Breast epithelium (tissue), 4 donors: Measurements from ENCODE around the gene DHX32. TPM values are rescaled to one million over a fixed set of nuclear protein-coding genes. Genes with fewer than 3 reads are reported as not detected.
"Not testable (repeated sequence)": the region's sequence is repeated elsewhere in the genome, so short reads cannot be mapped to it uniquely, and the experiment has no call there.

Source experiments
- DNase-seq, 2 donors: peaks; one replicate each; pipeline ENCODE4 v3.0.0-alpha.2; 2019; ENCODE audit warnings: low spot score in 2 of 2
- H3K27ac ChIP-seq, 2 donors: fragments of 200-600 bp; sonication (generic) in 1 of 2; one replicate each; pipeline ENCODE4 v1.5.1; 2016 to 2019; ENCODE audit warnings: mild to moderate bottlenecking in 1 of 2
- H3K27me3 ChIP-seq, 2 donors: fragments of 200-600 bp; sonication (generic) in 1 of 2; one replicate each; pipeline versions ENCODE4 v1.5.1 to v1.6.0; 2017 to 2019; ENCODE audit warnings: control low read depth in 1 of 2, mild to moderate bottlenecking in 1 of 2
- H3K36me3 ChIP-seq: fragments of 200-600 bp; one replicate; pipeline ENCODE4 v1.5.1; 2019
- H3K4me1 ChIP-seq, 2 donors: fragments of 200-600 bp; sonication (generic); one replicate each; pipeline ENCODE4 v1.5.1; 2016 to 2019; ENCODE audit warnings: control low read depth in 1 of 2
- H3K4me3 ChIP-seq, 3 donors: fragments of 200-600 bp; sonication (generic); 1 replicate in 2 of 3; 2 replicates in 1 of 3; pipeline ENCODE4 v1.5.1; 2016 to 2019; ENCODE audit warnings: mild to moderate bottlenecking in 3 of 3, moderate library complexity in 2 of 3
- H3K9me3 ChIP-seq, 2 donors: fragments of 200-600 bp; sonication (generic) in 1 of 2; one replicate each; pipeline ENCODE4 v1.5.1; 2016 to 2019; ENCODE audit warnings: control low read depth in 1 of 2
- CTCF ChIP-seq, 3 donors: fragments of 450-650 bp; IDR thresholded peaks; one replicate each; pipeline ENCODE4 v1.5.1; 2016 to 2017; ENCODE audit warnings: antibody characterized with exemption in 3 of 3, mild to moderate bottlenecking in 3 of 3, moderate library complexity in 3 of 3
- POLR2A ChIP-seq: fragments of 450-650 bp; IDR thresholded peaks from one replicate; pipeline ENCODE4 v1.6.1; 2016; ENCODE audit warnings: antibody characterized with exemption, mild to moderate bottlenecking, moderate library complexity
- POLR2AphosphoS5 ChIP-seq, 3 donors: sonication (generic); formaldehyde crosslinking; IDR thresholded peaks; one replicate each; pipeline ENCODE4 v1.6.1; 2017; ENCODE audit warnings: antibody characterized with exemption in 3 of 3
- intact Hi-C: fragments of 100-400 bp; cut with DNase I; formaldehyde crosslinking; loops from one replicate; pipeline ENCODE4 v1.15.1; 2023; ENCODE audit warnings: low total_unique reads
- total RNA-seq, 3 donors: library from RNA; depleted of rRNA; stranded (reverse); fragments of >200 nt; gene quantifications; one replicate each; pipeline ENCODE4 v1.1.0, GENCODE V29; 2016

The DHX32 gene
- total RNA-seq, result 10 to 100 TPM; 18.1 to 54.6 (median 42.0) TPM

- Histone ChIP-seq H3K9me3 (peaks cover 0 to 2% of the 10 kb centered on the region in 2 donors), H3K4me3 (no peak within 1 kb of the TSS), H3K27ac (no peak within 1 kb of the TSS), H3K36me3 (no peaks in the 10 kb centered on the region), H3K4me1 (no peaks in the 10 kb centered on the region), H3K27me3 (no peaks in the 10 kb centered on the region)
- no peak for TF ChIP-seq POLR2AphosphoS5 (IDR thresholded peaks at IDR 0.05)
- TF ChIP-seq POLR2A, result no peak
- no peak for TF ChIP-seq CTCF (IDR thresholded peaks at IDR 0.05)
- intact Hi-C loops, result no loop called here
- DNase-seq, result no peak
These were observed at the start of gene DHX32 for GRCh38 chr10:125881192-125881591. Gene DHX32 (minus strand): TSS chr10:125881292. CDS start chr10:125880824, 468 bp downstream.

GRCh38 chr10:125929618-125930017 lies 48.5 kb upstream of the DHX32 start:
- intact Hi-C loops, result no loop called here

GRCh38 chr10:125928928-125929585 lies 48.0 kb upstream of the DHX32 start:
- H3K27me3 ChIP-seq, result no peaks in the 10 kb centered on the region
- no peaks in the 10 kb centered on the region for H3K36me3 ChIP-seq
- H3K27ac ChIP-seq, result no peak overlapping the region
- H3K4me1 ChIP-seq, result no peaks in the 10 kb centered on the region
- intact Hi-C loops, result no loop called here
- TF ChIP-seq CTCF (IDR thresholded peaks at IDR 0.05) (no peak), POLR2AphosphoS5 (IDR thresholded peaks at IDR 0.05) (no peak)
- DNase-seq, result no peak
- no peak overlapping the region for H3K4me3 ChIP-seq
- H3K9me3 ChIP-seq, result no peaks in the 10 kb centered on the region

More at GRCh38 chr10:125929618-125930017, 48.5 kb upstream of the DHX32 start:
- H3K4me3 ChIP-seq, result no peak overlapping the region
- DNase-seq, result no peak
- H3K27ac ChIP-seq, result no peak overlapping the region
- no peaks in the 10 kb centered on the region for H3K4me1 ChIP-seq
- TF ChIP-seq CTCF (IDR thresholded peaks at IDR 0.05) (no peak), POLR2AphosphoS5 (IDR thresholded peaks at IDR 0.05) (no peak), POLR2A (no peak)
- H3K27me3 ChIP-seq, result no peaks in the 10 kb centered on the region
- H3K36me3 ChIP-seq, result no peaks in the 10 kb centered on the region
- no peaks in the 10 kb centered on the region for H3K9me3 ChIP-seq

- H3K9me3 ChIP-seq, intact Hi-C loops, H3K36me3 ChIP-seq, H3K27ac ChIP-seq, H3K4me3 ChIP-seq, DNase-seq, H3K27me3 ChIP-seq, H3K4me1 ChIP-seq: not testable (repeated sequence)
These were observed 46.2 kb upstream of the DHX32 start for GRCh38 chr10:125927265-125927664.

- Histone ChIP-seq H3K4me3 (no peak overlapping the region), H3K4me1 (no peaks in the 10 kb centered on the region), H3K36me3 (no peaks in the 10 kb centered on the region), H3K27ac (no peak overlapping the region), H3K9me3 (no peaks in the 10 kb centered on the region), H3K27me3 (no peaks in the 10 kb centered on the region)
- no peak for TF ChIP-seq POLR2A
- TF ChIP-seq POLR2AphosphoS5 (IDR thresholded peaks at IDR 0.05), result no peak
- no peak for TF ChIP-seq CTCF (IDR thresholded peaks at IDR 0.05)
- intact Hi-C loops, result no loop called here
- no peak for DNase-seq
These were observed 45.2 kb upstream of the DHX32 start for GRCh38 chr10:125926247-125926646.
